IPS-18c (cell line): Measurements from ENCODE around the gene DNAJC6.
"Not testable (repeated sequence)": the region's sequence is repeated elsewhere in the genome, so short reads cannot be mapped to it uniquely, and the experiment has no call there.

Experiments used
- H3K4me3 ChIP-seq: 2 replicates; pipeline ENCODE4 v1.7.0; 2013; ENCODE audit warnings: low read depth, mild to moderate bottlenecking, low read length, moderate library complexity; ENCODE audit not compliant: insufficient read depth
- H3K9me3 ChIP-seq: one replicate; pipeline ENCODE4 v1.6.1; 2013; ENCODE audit warnings: mild to moderate bottlenecking, low read length, moderate library complexity; ENCODE audit not compliant: control insufficient read depth, insufficient read depth

The DNAJC6 gene

GRCh38 chr1:65431111-65431705 is 121.9 kb downstream of the DNAJC6 start:
- Histone ChIP-seq H3K4me3 (no peak overlapping the region), H3K9me3 (no peaks in the 10 kb centered on the region)

GRCh38 chr1:65432918-65433317 is 123.6 kb downstream of the DNAJC6 start:
- Histone ChIP-seq H3K4me3 (no peak overlapping the region), H3K9me3 (no peaks in the 10 kb centered on the region)

- Histone ChIP-seq H3K4me3 (no peak overlapping the region), H3K9me3 (no peaks in the 10 kb centered on the region)
Observed at GRCh38 chr1:65434255-65434654, 124.9 kb downstream of the DNAJC6 start.

GRCh38 chr1:65434760-65435159 is 125.4 kb downstream of the DNAJC6 start:
- H3K4me3 ChIP-seq = no peak overlapping the region
- no peaks in the 10 kb centered on the region for H3K9me3 ChIP-seq

- H3K4me3 ChIP-seq = no peak overlapping the region
Observed at GRCh38 chr1:65435987-65436386, 126.6 kb downstream of the DNAJC6 start.

GRCh38 chr1:65437616-65438015 is 128.3 kb downstream of the DNAJC6 start:
- no peak overlapping the region for H3K4me3 ChIP-seq
- no peaks in the 10 kb centered on the region for H3K9me3 ChIP-seq

More at GRCh38 chr1:65435987-65436386, 126.6 kb downstream of the DNAJC6 start:
- no peaks in the 10 kb centered on the region for H3K9me3 ChIP-seq

GRCh38 chr1:65440322-65440900 is 131.1 kb downstream of the DNAJC6 start:
- H3K9me3 ChIP-seq = no peaks in the 10 kb centered on the region

GRCh38 chr1:65440915-65441314 is 131.6 kb downstream of the DNAJC6 start:
- Histone ChIP-seq H3K4me3 (no peak overlapping the region), H3K9me3 (no peaks in the 10 kb centered on the region)

More at GRCh38 chr1:65440322-65440900, 131.1 kb downstream of the DNAJC6 start:
- no peak overlapping the region for H3K4me3 ChIP-seq

GRCh38 chr1:65441464-65441863 is 132.1 kb downstream of the DNAJC6 start:
- no peak overlapping the region for H3K4me3 ChIP-seq
- H3K9me3 ChIP-seq = no peaks in the 10 kb centered on the region

- Histone ChIP-seq H3K4me3 (no peak overlapping the region), H3K9me3 (peaks cover 2% of the 10 kb centered on the region)
Observed at GRCh38 chr1:65442442-65442841, 133.1 kb downstream of the DNAJC6 start.

GRCh38 chr1:65443647-65444046 is 134.3 kb downstream of the DNAJC6 start:
- H3K9me3 ChIP-seq = peaks cover 2% of the 10 kb centered on the region
- H3K4me3 ChIP-seq = no peak overlapping the region

GRCh38 chr1:65444128-65444640 is 134.8 kb downstream of the DNAJC6 start:
- H3K9me3 ChIP-seq = peaks cover 2% of the 10 kb centered on the region

GRCh38 chr1:65445837-65446236 is 136.5 kb downstream of the DNAJC6 start:
- Histone ChIP-seq H3K4me3 (no peak overlapping the region), H3K9me3 (peaks cover 2% of the 10 kb centered on the region)

More at GRCh38 chr1:65444128-65444640, 134.8 kb downstream of the DNAJC6 start:
- no peak overlapping the region for H3K4me3 ChIP-seq

GRCh38 chr1:65449214-65449823 is 140.0 kb downstream of the DNAJC6 start:
- H3K9me3 ChIP-seq = peaks cover 2% of the 10 kb centered on the region

GRCh38 chr1:65455678-65456077 is 146.3 kb downstream of the DNAJC6 start:
- H3K4me3 ChIP-seq, H3K9me3 ChIP-seq: not testable (repeated sequence)

More at GRCh38 chr1:65449214-65449823, 140.0 kb downstream of the DNAJC6 start:
- H3K4me3 ChIP-seq = no peak overlapping the region

GRCh38 chr1:65456481-65456880 is 147.1 kb downstream of the DNAJC6 start:
- no peak overlapping the region for H3K4me3 ChIP-seq
- no peaks in the 10 kb centered on the region for H3K9me3 ChIP-seq

- Histone ChIP-seq H3K4me3 (no peak overlapping the region), H3K9me3 (no peaks in the 10 kb centered on the region)
Observed at GRCh38 chr1:65457868-65458267, 148.5 kb downstream of the DNAJC6 start.

- H3K4me3 ChIP-seq = no peak overlapping the region
- H3K9me3 ChIP-seq = no peaks in the 10 kb centered on the region
Observed at GRCh38 chr1:65458730-65459396, 149.5 kb downstream of the DNAJC6 start.
